Sigmoid colon (tissue), 4 donors: ENCODE data around the gene KCNJ10.

Source experiments
- CTCF ChIP-seq, 4 experiments: fragments of 450-650 bp in 3 of 4; fragments of 200-600 bp in 1 of 4; IDR thresholded peaks; one replicate each; pipeline ENCODE4 v1.5.1; 2016 to 2019; ENCODE audit warnings: antibody characterized with exemption in 4 of 4, mild to moderate bottlenecking in 3 of 4, moderate library complexity in 2 of 4
- EP300 ChIP-seq, 4 donors: sonication (generic); formaldehyde crosslinking; IDR thresholded peaks; one replicate each; pipeline ENCODE4 v1.6.1; 2017; ENCODE audit warnings: antibody characterized with exemption in 4 of 4
- POLR2AphosphoS5 ChIP-seq, 4 donors: sonication (generic); formaldehyde crosslinking; IDR thresholded peaks; one replicate each; pipeline ENCODE4 v1.6.1; 2017; ENCODE audit warnings: antibody characterized with exemption in 4 of 4

- TF ChIP-seq CTCF (IDR thresholded peaks at IDR 0.05): no peak
- TF ChIP-seq EP300 (IDR thresholded peaks at IDR 0.05): no peak
- TF ChIP-seq POLR2AphosphoS5 (IDR thresholded peaks at IDR 0.05): no peak
Measured at GRCh38 chr1:160028426-160028825, 41.5 kb downstream of the KCNJ10 start.
